Stimulated activated CD4-positive, alpha-beta T cell treated with anti-CD3 and anti-CD28 coated beads, TNF-alpha, amount 100 ng/mL, for 4 hours (primary cell): ENCODE measurements around the gene MAN1C1.
"Not testable (repeated sequence)": the region's sequence is repeated elsewhere in the genome, so short reads cannot be mapped to it uniquely, and the experiment has no call there.

ENCODE experiments used
- DNase-seq, 3 experiments: peaks; one replicate each; pipeline ENCODE4 v3.0.0-alpha.2; 2020; ENCODE audit warnings: low read depth in 3 of 3

Gene MAN1C1

GRCh38 chr1:25715888-25716287 is 99.3 kb downstream of the MAN1C1 start:
- no peak for DNase-seq

- no peak for DNase-seq
These were observed 99.7 kb downstream of the MAN1C1 start for GRCh38 chr1:25716320-25716719.

GRCh38 chr1:25718732-25719131 is 102.1 kb downstream of the MAN1C1 start:
- no peak for DNase-seq

- DNase-seq: no peak
These were observed 104.0 kb downstream of the MAN1C1 start for GRCh38 chr1:25720624-25721023.

GRCh38 chr1:25723250-25723880 is 106.8 kb downstream of the MAN1C1 start:
- DNase-seq: no peak

GRCh38 chr1:25724201-25724600 is 107.6 kb downstream of the MAN1C1 start:
- no peak for DNase-seq

GRCh38 chr1:25724966-25725365 is 108.4 kb downstream of the MAN1C1 start:
- no peak for DNase-seq

- DNase-seq: no peak
These were observed 108.9 kb downstream of the MAN1C1 start for GRCh38 chr1:25725482-25725881.

GRCh38 chr1:25727088-25727487 is 110.5 kb downstream of the MAN1C1 start:
- DNase-seq: no peak

GRCh38 chr1:25727635-25728286 is 111.2 kb downstream of the MAN1C1 start:
- DNase-seq: no peak

GRCh38 chr1:25728301-25728935 is 111.8 kb downstream of the MAN1C1 start:
- no peak for DNase-seq

GRCh38 chr1:25729045-25729444 is 112.5 kb downstream of the MAN1C1 start:
- DNase-seq: no peak

GRCh38 chr1:25729790-25730644 is 113.4 kb downstream of the MAN1C1 start:
- no peak for DNase-seq

GRCh38 chr1:25731148-25731547 is 114.6 kb downstream of the MAN1C1 start:
- no peak for DNase-seq

- no peak for DNase-seq
These were observed 115.2 kb downstream of the MAN1C1 start for GRCh38 chr1:25731626-25732370.

- DNase-seq: no peak
These were observed 116.2 kb downstream of the MAN1C1 start for GRCh38 chr1:25732821-25733220.

- no peak for DNase-seq
These were observed 116.7 kb downstream of the MAN1C1 start for GRCh38 chr1:25733271-25733670.

GRCh38 chr1:25734991-25735390 is 118.4 kb downstream of the MAN1C1 start:
- not testable (repeated sequence) for DNase-seq

GRCh38 chr1:25735956-25736529 is 119.5 kb downstream of the MAN1C1 start:
- DNase-seq: no peak

GRCh38 chr1:25737130-25737529 is 120.5 kb downstream of the MAN1C1 start:
- DNase-seq: no peak

- no peak for DNase-seq
These were observed 121.9 kb downstream of the MAN1C1 start for GRCh38 chr1:25738499-25738898.
